Activated CD4-positive, alpha-beta T cell treated with anti-CD3 and anti-CD28 coated beads for 4 hours (primary cell): ENCODE measurements around the gene TRPV6.

Experiments used
- DNase-seq, 2 donors: peaks; one replicate each; pipeline ENCODE4 v3.0.0-alpha.2; 2020

TRPV6 gene

GRCh38 chr7:142906643-142907042 is 21.1 kb upstream of the TRPV6 start:
- no peak for DNase-seq

DNA sequence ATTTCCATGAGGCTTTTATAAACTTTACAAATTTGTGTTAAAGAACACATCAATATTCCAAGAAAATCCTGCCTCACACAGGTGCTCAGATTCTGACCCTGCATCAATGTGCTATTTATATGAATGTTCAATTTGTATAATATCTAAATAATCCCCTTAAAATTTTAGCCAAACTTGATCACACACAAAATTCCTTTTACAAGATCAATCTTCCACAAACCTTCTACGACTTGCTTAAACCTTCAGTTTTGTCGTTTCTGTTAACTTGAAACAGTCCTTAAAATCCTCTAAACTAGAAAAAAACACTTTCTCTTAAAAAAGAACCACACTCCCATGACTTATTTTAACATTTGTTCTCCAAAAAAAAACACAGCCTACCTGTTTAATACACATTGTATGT is 20.2 kb upstream of the TRPV6 start:
- no peak for DNase-seq

DNA sequence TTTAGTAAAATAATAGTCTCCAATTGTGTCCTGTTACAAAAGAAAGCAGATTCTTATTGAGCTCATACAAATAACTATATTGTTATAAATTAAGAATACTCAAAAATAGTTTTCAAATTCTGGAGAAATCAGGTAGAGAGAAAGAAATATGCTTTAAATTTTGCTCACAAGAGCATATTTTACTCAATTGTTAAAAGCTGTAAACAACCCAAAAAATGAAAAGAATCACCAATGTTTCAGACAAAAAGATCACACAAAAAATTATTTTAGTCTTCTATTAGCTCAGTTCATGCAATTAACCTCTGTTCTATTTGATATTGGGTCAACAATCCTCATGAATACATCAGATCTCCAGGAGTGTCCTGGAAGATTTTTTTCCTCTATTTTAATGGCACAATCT is 18.6 kb upstream of the TRPV6 start:
- DNase-seq: no peak

- DNase-seq: no peak
These were observed 16.1 kb upstream of the TRPV6 start for GRCh38 chr7:142901426-142902259.

- DNase-seq: no peak
These were observed 14.1 kb upstream of the TRPV6 start for GRCh38 chr7:142899661-142900060.

DNA sequence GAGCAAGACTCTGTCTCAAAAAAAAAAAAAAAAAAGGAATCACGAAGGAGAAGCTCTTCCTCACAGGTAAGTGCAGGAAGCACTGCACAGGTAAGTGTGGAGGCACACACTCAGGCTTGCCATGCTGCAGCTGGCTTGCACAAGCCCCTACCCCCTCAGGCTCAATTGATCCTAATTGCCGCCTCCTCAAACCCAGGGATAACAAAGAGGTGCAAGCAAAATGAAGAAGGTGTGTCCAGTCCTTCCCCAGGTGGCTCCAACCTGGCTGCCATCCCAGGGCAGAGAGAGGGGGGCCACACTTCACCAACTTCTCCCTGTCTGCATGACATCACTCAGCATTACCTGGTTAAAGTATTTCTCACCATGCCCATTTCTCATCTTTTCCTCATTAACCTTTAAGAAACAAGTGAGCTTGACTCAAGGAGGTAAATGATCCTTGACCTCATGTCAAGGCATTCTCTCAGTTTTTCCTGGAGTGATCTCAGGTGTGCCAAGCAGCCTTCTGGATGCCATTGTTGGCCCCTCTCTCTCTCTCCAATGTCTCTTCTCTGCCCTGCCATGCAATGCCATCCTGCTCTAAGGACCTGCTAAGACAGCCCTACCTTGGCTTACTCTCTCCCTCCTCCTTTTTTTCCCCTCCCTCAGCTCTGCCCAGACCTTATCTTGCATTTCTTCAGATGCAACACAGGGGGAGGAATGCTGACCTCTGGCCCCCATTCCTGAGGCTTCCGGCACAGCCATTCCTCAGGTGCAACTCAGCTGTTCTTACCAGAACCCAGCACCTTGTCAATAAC is 13.0 kb upstream of the TRPV6 start:
- DNase-seq: no peak

- DNase-seq: no peak
These were observed 12.1 kb upstream of the TRPV6 start for GRCh38 chr7:142897691-142898090.

DNA sequence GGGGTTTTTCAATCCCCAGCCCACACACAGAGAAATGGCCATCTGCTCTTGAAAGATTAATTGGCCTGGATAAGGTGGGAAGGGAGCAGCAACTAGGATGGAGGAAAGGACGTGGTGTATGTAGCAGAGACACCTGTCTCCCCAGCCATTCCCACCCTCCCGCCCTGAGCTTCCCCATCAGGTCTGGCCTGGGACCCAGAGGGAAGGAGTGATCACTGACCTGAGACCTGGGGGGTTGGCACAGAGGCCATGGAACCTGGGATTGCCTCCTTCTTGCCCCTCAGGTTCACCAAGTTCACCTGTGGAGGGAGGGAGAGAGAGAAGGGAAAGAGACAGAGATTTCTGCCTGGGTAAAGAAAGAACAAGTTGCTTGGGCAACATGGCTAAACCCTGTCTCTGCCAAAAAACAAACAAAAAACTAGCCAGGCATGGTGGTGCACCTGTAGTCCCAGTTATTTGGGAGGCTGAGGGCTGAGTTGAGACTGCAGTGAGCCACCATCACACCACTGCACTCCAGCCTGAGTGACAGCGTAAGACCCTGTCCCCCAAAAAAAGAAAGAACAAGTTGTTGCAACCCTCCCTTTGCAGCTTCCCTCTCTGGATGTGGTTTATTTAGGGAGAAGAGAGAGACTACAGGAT is 11.3 kb upstream of the TRPV6 start:
- DNase-seq: no peak

DNA sequence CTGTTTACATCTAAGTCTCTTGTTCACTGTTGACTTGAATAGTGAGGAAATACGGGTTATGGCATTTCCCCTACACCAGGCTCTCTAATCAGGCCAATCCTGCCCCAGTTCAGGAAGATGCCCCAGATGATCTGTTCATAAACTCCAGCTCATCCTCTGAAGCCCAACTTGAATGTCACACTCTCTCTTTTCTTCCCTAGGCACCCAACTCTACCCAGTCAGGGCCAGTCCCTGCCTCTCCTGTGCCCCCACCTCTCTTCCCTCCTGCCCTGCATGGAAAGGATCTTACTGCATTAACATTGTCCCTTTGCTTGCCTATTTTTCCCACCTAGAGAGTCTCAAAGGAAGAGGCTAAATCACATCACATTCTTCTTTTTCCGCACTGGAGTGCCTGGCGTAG is 10.6 kb upstream of the TRPV6 start:
- no peak for DNase-seq

- no peak for DNase-seq
These were observed 9.5 kb upstream of the TRPV6 start for GRCh38 chr7:142894985-142895593.

- no peak for DNase-seq
These were observed 8.8 kb upstream of the TRPV6 start for GRCh38 chr7:142894112-142894984.

- no peak for DNase-seq
These were observed 7.4 kb upstream of the TRPV6 start for GRCh38 chr7:142892951-142893350.

- DNase-seq: no peak
These were observed 6.0 kb upstream of the TRPV6 start for GRCh38 chr7:142891490-142892082.

DNA sequence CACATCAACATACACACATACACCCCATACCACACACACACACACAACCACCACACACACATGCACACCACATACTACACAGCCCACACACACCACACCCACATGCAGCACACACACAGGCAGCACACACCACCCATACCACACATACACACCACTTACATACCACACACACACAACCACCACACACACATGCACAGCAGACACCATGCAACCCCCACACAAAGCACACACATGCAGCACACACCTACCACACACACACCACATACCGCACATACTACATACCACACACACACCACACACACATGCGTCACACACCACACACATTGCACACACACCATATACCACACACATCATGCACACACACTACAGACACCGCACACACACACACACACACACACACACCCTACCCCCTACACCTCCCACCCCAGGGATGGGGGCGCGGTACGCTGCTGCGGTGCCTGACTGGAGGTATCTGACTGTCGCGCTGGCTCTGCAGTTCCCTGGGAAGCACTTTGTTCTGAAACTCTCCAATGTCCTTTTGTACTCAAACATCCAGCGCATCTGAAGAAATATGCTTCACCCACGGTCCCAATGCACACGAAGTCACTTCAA is 5.4 kb upstream of the TRPV6 start:
- DNase-seq: no peak

DNA sequence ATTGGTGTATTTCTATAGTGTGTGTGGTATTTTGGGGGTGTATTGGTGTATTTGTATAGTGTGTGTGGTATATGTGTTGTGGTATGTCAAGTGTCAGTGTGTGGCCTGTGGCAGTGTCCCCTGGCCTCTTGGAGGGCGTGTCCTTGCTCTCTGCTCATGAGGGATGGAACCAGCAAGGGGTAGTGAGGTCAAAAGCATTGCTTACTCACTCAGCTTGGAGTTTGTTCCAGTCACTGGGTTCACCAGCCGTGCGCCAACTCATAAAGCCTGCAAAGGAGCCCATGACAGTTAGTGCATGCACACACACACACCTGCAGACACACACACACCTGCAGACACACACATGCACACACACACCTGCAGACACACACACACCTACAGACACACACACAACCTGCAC is 4.3 kb upstream of the TRPV6 start:
- no peak for DNase-seq

- DNase-seq: no peak
These were observed 1.9 kb upstream of the TRPV6 start for GRCh38 chr7:142887282-142888015.

DNA sequence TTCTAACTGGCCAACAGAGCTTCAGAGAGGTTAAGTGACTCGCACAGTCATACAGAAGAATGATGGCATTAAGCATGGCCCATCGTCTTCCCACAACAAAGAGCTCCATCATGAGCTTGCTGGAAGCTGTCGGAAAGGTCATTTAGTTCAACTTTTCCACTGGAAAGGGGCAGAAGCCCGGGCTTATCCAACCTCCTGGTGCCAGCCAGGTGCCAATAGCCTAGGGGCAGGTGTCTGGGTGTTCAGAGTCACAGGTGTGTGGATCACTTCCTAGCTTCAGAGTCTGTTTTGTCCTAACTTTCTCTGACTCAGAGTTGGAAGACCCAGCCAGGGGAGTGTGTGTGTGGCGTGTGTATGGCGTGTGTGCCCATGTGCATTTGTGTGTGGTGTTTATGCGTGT is 1.3 kb upstream of the TRPV6 start:
- no peak for DNase-seq

- no peak for DNase-seq
These were observed 1.3 kb downstream of the TRPV6 start for GRCh38 chr7:142884286-142884640.

DNA sequence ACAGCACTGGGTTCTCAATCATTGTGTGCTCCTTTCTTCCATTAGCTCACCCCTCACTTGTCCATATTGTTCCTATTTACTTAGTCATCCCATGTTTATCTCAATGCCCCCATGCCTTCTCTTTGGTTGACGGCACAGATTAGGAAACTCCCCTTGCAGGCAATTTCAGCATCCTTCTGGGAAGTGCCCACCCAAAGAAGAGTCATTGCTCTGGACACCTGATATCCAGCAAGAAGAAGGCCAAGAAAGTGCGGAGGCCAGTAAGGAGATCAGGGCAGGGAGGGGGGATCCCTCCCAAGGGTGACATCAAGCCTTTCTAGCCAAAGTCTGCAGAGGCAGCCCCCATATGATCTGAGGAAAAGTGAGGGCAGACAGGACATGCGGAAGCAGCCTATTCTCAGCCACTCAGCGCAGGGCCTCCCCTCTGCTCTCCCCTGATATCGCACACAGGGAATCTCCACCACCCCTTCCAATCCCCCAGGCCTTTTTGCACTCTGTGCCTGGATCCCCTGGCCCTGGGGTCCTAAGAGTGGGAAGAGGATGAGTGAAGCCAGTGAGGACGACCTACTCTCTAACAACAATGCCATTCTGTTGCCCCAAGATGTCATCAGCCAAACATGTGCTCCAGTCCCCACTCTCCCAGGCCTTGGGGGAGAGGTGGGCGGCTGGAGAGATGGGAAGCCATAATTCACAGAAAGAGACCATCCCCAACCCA is 1.8 kb downstream of the TRPV6 start:
- DNase-seq: no peak

DNA sequence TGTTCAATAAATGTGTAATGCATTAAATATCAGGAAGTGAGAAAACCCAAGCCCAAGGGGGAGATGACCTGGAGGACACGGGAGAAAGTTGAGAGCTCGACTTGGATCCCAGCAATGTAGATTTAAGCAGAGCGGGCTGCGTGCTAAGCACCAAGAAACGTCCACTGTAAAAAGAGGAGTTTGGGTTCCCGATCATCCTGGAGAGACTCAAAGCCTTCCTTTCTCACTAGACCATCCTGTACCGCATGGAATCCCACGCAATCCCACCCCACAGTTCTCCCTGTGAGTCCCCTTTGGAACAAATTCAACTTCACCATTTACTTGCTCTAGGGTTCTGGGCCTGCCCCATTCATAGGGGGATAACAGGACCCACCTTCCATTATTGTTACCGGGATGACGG is 2.4 kb downstream of the TRPV6 start:
- DNase-seq: no peak
